NCI-H2196 (cell line): ENCODE measurements around the gene AMPD1.

ENCODE experiments used
- DNase-seq: peaks from one replicate; lab custom pipeline; 2025; ENCODE audit not compliant: unreplicated experiment; lab: John Stamatoyannopoulos, UW

AMPD1 gene

GRCh38 chr1:114641377-114641776 lies 54.0 kb downstream of the AMPD1 start:
- no peak for DNase-seq

- DNase-seq: no peak
Measured at GRCh38 chr1:114638910-114639309, 56.4 kb downstream of the AMPD1 start.

- no peak for DNase-seq
Measured at GRCh38 chr1:114632427-114632826, 62.9 kb downstream of the AMPD1 start.

GRCh38 chr1:114627107-114627506 lies 68.2 kb downstream of the AMPD1 start:
- DNase-seq: no peak

- DNase-seq: no peak
Measured at GRCh38 chr1:114623364-114623763, 72.0 kb downstream of the AMPD1 start.
